Stimulated activated naive B cell treated with anti-CD40 and anti-IgM and Interleukin-4, amounts not matched to agents 10 μg/mL and 1 μg/mL and 100 μg/mL, for 72 hours (primary cell): ENCODE results near the gene ASS1.
"Not testable (repeated sequence)": the region's sequence is repeated elsewhere in the genome, so short reads cannot be mapped to it uniquely, and the experiment has no call there.

Source experiments
- ATAC-seq, 2 donors: fragments of 150-1000 bp; cut with Tn5 transposase; replicated peaks; 2 replicates each; pipeline ENCODE4 v1.10.0; 2021; ENCODE audit warnings: moderate library complexity in 1 of 2
- DNase-seq: peaks from one replicate; pipeline ENCODE4 v3.0.0; 2021
- H3K27ac Mint-ChIP-seq: one replicate; pipeline ENCODE4 v1.8.0; 2022; ENCODE audit warnings: mild to moderate bottlenecking, mixed read lengths
- H3K27me3 Mint-ChIP-seq, 2 donors: one replicate each; pipeline ENCODE4 v1.8.0; 2022; ENCODE audit warnings: mixed read lengths in 2 of 2
- H3K36me3 Mint-ChIP-seq, 2 donors: one replicate each; pipeline ENCODE4 v1.8.0; 2022; ENCODE audit warnings: mixed read lengths in 2 of 2, mild to moderate bottlenecking in 1 of 2
- H3K4me1 Mint-ChIP-seq, 2 donors: one replicate each; pipeline ENCODE4 v1.8.0; 2022; ENCODE audit warnings: mixed read lengths in 2 of 2, mild to moderate bottlenecking in 1 of 2
- H3K4me3 Mint-ChIP-seq, 2 donors: one replicate each; pipeline ENCODE4 v1.8.0; 2022; ENCODE audit warnings: mild to moderate bottlenecking in 2 of 2, mixed read lengths in 2 of 2, moderate library complexity in 1 of 2
- H3K9me3 Mint-ChIP-seq, 2 donors: one replicate each; pipeline ENCODE4 v1.8.0; 2022; ENCODE audit warnings: mixed read lengths in 2 of 2, mild to moderate bottlenecking in 1 of 2

ASS1 gene

GRCh38 chr9:130444565-130445221, at the start of gene ASS1:
ASS1 (plus strand) TSS chr9:130444961; CDS start chr9:130452229, 7,268 bp downstream.
- Mint-ChIP-seq H3K4me1 (peaks cover 5 to 6% of the 10 kb centered on the region in 2 donors), H3K4me3 (peak within 1 kb of the TSS; percentile 59 to 62), H3K27ac (no peak within 1 kb of the TSS), H3K9me3 (peaks cover 4 to 6% of the 10 kb centered on the region in 2 donors), H3K27me3 (peaks cover 37 to 65% of the 10 kb centered on the region in 2 donors), H3K36me3 (peaks cover 0 to 3% of the 10 kb centered on the region in 2 donors)
- ATAC-seq (peak; percentile 77 to 83), DNase-seq (no peak)

GRCh38 chr9:130395810-130396435, 48.8 kb upstream of the ASS1 start:
- peaks cover 5 to 6% of the 10 kb centered on the region in 2 donors for H3K9me3 Mint-ChIP-seq
- H3K4me1 Mint-ChIP-seq: no peaks in the 10 kb centered on the region
- H3K4me3 Mint-ChIP-seq: no peak overlapping the region
- no peaks in the 10 kb centered on the region for H3K36me3 Mint-ChIP-seq
- no peak for ATAC-seq
- peaks cover 18 to 23% of the 10 kb centered on the region in 2 donors for H3K27me3 Mint-ChIP-seq
- DNase-seq: no peak
- H3K27ac Mint-ChIP-seq: no peak overlapping the region

GRCh38 chr9:130396581-130396980, 48.2 kb upstream of the ASS1 start:
- Mint-ChIP-seq H3K27ac (no peak overlapping the region), H3K4me1 (no peaks in the 10 kb centered on the region), H3K9me3 (peaks cover 5 to 6% of the 10 kb centered on the region in 2 donors), H3K4me3 (no peak overlapping the region), H3K27me3 (peaks cover 18 to 23% of the 10 kb centered on the region in 2 donors), H3K36me3 (no peaks in the 10 kb centered on the region)
- no peak for DNase-seq
- no peak for ATAC-seq

GRCh38 chr9:130398487-130399240, 46.1 kb upstream of the ASS1 start:
- peaks cover 12 to 19% of the 10 kb centered on the region in 2 donors for H3K27me3 Mint-ChIP-seq
- ATAC-seq (no peak), DNase-seq (no peak)
- H3K27ac Mint-ChIP-seq: no peak overlapping the region
- no peak overlapping the region for H3K4me3 Mint-ChIP-seq
- no peaks in the 10 kb centered on the region for H3K4me1 Mint-ChIP-seq
- peaks cover 5 to 6% of the 10 kb centered on the region in 2 donors for H3K9me3 Mint-ChIP-seq
- H3K36me3 Mint-ChIP-seq: no peaks in the 10 kb centered on the region

- Mint-ChIP-seq H3K27ac (no peak overlapping the region), H3K4me3 (no peak overlapping the region), H3K4me1 (no peaks in the 10 kb centered on the region), H3K36me3 (no peaks in the 10 kb centered on the region), H3K9me3 (peaks cover 5 to 6% of the 10 kb centered on the region in 2 donors), H3K27me3 (peaks cover 12 to 19% of the 10 kb centered on the region in 2 donors)
- no peak for ATAC-seq
- no peak for DNase-seq
Measured at GRCh38 chr9:130399768-130400167, 45.0 kb upstream of the ASS1 start.

GRCh38 chr9:130400870-130401269, 43.9 kb upstream of the ASS1 start:
- ATAC-seq: no peak
- Mint-ChIP-seq H3K4me3 (no peak overlapping the region), H3K4me1 (no peaks in the 10 kb centered on the region), H3K36me3 (no peaks in the 10 kb centered on the region), H3K27ac (no peak overlapping the region), H3K9me3 (peaks cover 5 to 6% of the 10 kb centered on the region in 2 donors), H3K27me3 (peaks cover 12 to 19% of the 10 kb centered on the region in 2 donors)
- DNase-seq: no peak

GRCh38 chr9:130401742-130402141, 43.0 kb upstream of the ASS1 start:
- H3K27ac Mint-ChIP-seq, H3K9me3 Mint-ChIP-seq, H3K4me3 Mint-ChIP-seq, H3K36me3 Mint-ChIP-seq, ATAC-seq, DNase-seq, H3K4me1 Mint-ChIP-seq: not testable (repeated sequence)
- peaks cover 12 to 19% of the 10 kb centered on the region in 2 donors for H3K27me3 Mint-ChIP-seq

- H3K36me3 Mint-ChIP-seq: no peaks in the 10 kb centered on the region
- no peak overlapping the region for H3K27ac Mint-ChIP-seq
- no peak overlapping the region for H3K4me3 Mint-ChIP-seq
- DNase-seq: no peak
- no peaks in the 10 kb centered on the region for H3K9me3 Mint-ChIP-seq
- H3K27me3 Mint-ChIP-seq: peaks cover 12 to 19% of the 10 kb centered on the region in 2 donors
- ATAC-seq: no peak
- no peaks in the 10 kb centered on the region for H3K4me1 Mint-ChIP-seq
Measured at GRCh38 chr9:130402243-130402642, 42.5 kb upstream of the ASS1 start.

- ATAC-seq (no peak), DNase-seq (no peak)
- Mint-ChIP-seq H3K27ac (no peak overlapping the region), H3K4me1 (no peaks in the 10 kb centered on the region), H3K9me3 (no peaks in the 10 kb centered on the region), H3K27me3 (peaks cover 12 to 19% of the 10 kb centered on the region in 2 donors), H3K4me3 (no peak overlapping the region), H3K36me3 (no peaks in the 10 kb centered on the region)
Measured at GRCh38 chr9:130402645-130403440, 41.9 kb upstream of the ASS1 start.

GRCh38 chr9:130405657-130406257, 39.0 kb upstream of the ASS1 start:
- Mint-ChIP-seq H3K9me3 (peaks cover 0 to 4% of the 10 kb centered on the region in 2 donors), H3K27me3 (peaks cover 6 to 8% of the 10 kb centered on the region in 2 donors), H3K36me3 (no peaks in the 10 kb centered on the region), H3K27ac (no peak overlapping the region), H3K4me3 (no peak overlapping the region), H3K4me1 (peaks cover 5 to 6% of the 10 kb centered on the region in 2 donors)
- DNase-seq (no peak), ATAC-seq (no peak)

- ATAC-seq (no peak), DNase-seq (no peak)
- H3K36me3 Mint-ChIP-seq: no peaks in the 10 kb centered on the region
- peaks cover 6 to 8% of the 10 kb centered on the region in 2 donors for H3K27me3 Mint-ChIP-seq
- H3K27ac Mint-ChIP-seq: no peak overlapping the region
- H3K4me1 Mint-ChIP-seq: peaks cover 5 to 6% of the 10 kb centered on the region in 2 donors
- peaks cover 0 to 4% of the 10 kb centered on the region in 2 donors for H3K9me3 Mint-ChIP-seq
- no peak overlapping the region for H3K4me3 Mint-ChIP-seq
Measured at GRCh38 chr9:130406278-130406895, 38.4 kb upstream of the ASS1 start.

GRCh38 chr9:130407916-130408663, 36.7 kb upstream of the ASS1 start:
- no peak overlapping the region for H3K4me3 Mint-ChIP-seq
- DNase-seq (no peak), ATAC-seq (no peak)
- H3K4me1 Mint-ChIP-seq: peaks cover 5 to 7% of the 10 kb centered on the region in 2 donors
- H3K36me3 Mint-ChIP-seq: no peaks in the 10 kb centered on the region
- H3K27ac Mint-ChIP-seq: no peak overlapping the region
- H3K27me3 Mint-ChIP-seq: peaks cover 2 to 3% of the 10 kb centered on the region in 2 donors
- H3K9me3 Mint-ChIP-seq: peaks cover 0 to 4% of the 10 kb centered on the region in 2 donors

- Mint-ChIP-seq H3K9me3 (peaks cover 0 to 4% of the 10 kb centered on the region in 2 donors), H3K27ac (no peak overlapping the region), H3K36me3 (no peaks in the 10 kb centered on the region), H3K27me3 (peaks cover under 1 to 7% of the 10 kb centered on the region in 2 donors), H3K4me1 (peaks cover 5 to 10% of the 10 kb centered on the region in 2 donors), H3K4me3 (no peak overlapping the region)
- no peak for ATAC-seq
- no peak for DNase-seq
Measured at GRCh38 chr9:130408669-130409068, 36.1 kb upstream of the ASS1 start.
